PC-3 (cell line): ENCODE results near the gene CIAO2B. TPM values are rescaled to one million over a fixed set of nuclear protein-coding genes. Genes with fewer than 3 reads are reported as not detected.

Experiments used
- ATAC-seq: fragments of 200-7000 bp; cut with Tn5 transposase; 2 replicates; pipeline ENCODE4 v1.9.1; 2020; ENCODE audit warnings: mild to moderate bottlenecking, moderate library complexity
- BruUV-seq: library from RNA; stranded (reverse); fragments of 400-500 nt; replicated peaks from 2 replicates; lab custom pipeline; 2021; lab: Mats Ljungman, UMichigan
- CTCF ChIA-PET: fragments of 300-600 bp; sonication (Branson Sonifier 250); formaldehyde crosslinking; loops from one replicate; lab custom pipeline; 2022; ENCODE audit warnings: antibody characterized with exemption; lab: Charles Lee
- POLR2A ChIA-PET: fragments of 300-600 bp; sonication (Branson Sonifier 250); formaldehyde crosslinking; loops from one replicate; lab custom pipeline; 2022; ENCODE audit warnings: antibody characterized with exemption; ENCODE audit not compliant: unreplicated experiment; lab: Charles Lee
- DNase-seq: peaks from one replicate; pipeline ENCODE4 v3.0.0-alpha.2; 2015
- H2AFZ ChIP-seq: fragments of 300-600 bp; sonication (generic); 2 replicates; pipeline ENCODE4 v1.6.0; 2016; ENCODE audit warnings: antibody characterized with exemption, low read length
- H3F3A ChIP-seq: fragments of 300-600 bp; sonication (generic); one replicate; pipeline ENCODE4 v1.6.0; 2017; ENCODE audit warnings: antibody characterized with exemption, low read length, control low read depth, mild to moderate bottlenecking; ENCODE audit not compliant: unreplicated experiment
- H3K27ac ChIP-seq: fragments of 300-600 bp; sonication (generic); 2 replicates; pipeline ENCODE4 v1.5.1; 2016; ENCODE audit warnings: mild to moderate bottlenecking, low read length
- H3K27me3 ChIP-seq: fragments of 300-600 bp; sonication (generic); 2 replicates; pipeline ENCODE4 v1.6.1; 2016; ENCODE audit warnings: low read length, mixed read lengths
- H3K36me3 ChIP-seq: fragments of 300-600 bp; sonication (generic); 2 replicates; pipeline ENCODE4 v1.6.1; 2016; ENCODE audit warnings: low read depth, mixed run types, low read length, mixed read lengths
- H3K4me1 ChIP-seq: fragments of 300-600 bp; sonication (generic); 2 replicates; pipeline ENCODE4 v1.5.1; 2016; ENCODE audit warnings: low read length; ENCODE audit not compliant: insufficient read depth
- H3K4me2 ChIP-seq: fragments of 300-600 bp; sonication (generic); 2 replicates; pipeline ENCODE4 v1.6.0; 2016; ENCODE audit warnings: low read length
- H3K4me3 ChIP-seq: fragments of 300-600 bp; sonication (generic); 2 replicates; pipeline ENCODE4 v1.5.1; 2016; ENCODE audit warnings: mild to moderate bottlenecking, low read length, mixed read lengths
- H3K79me2 ChIP-seq: fragments of 300-600 bp; sonication (generic); 2 replicates; pipeline ENCODE4 v1.6.1; 2017; ENCODE audit warnings: low read length, mixed read lengths
- H3K9ac ChIP-seq: fragments of 300-600 bp; sonication (generic); 2 replicates; pipeline ENCODE4 v1.6.0; 2016; ENCODE audit warnings: mild to moderate bottlenecking, low read length
- H3K9me2 ChIP-seq: fragments of 300-600 bp; sonication (generic); replicated peaks from 2 replicates; pipeline ENCODE4 v1.6.1; 2016; ENCODE audit warnings: mixed run types, low read length, mixed read lengths
- H3K9me3 ChIP-seq: fragments of 300-600 bp; sonication (generic); 2 replicates; pipeline ENCODE4 v1.6.1; 2016; ENCODE audit warnings: low read length, mixed read lengths
- H4K20me1 ChIP-seq: fragments of 300-600 bp; sonication (generic); 2 replicates; pipeline ENCODE4 v1.6.1; 2016; ENCODE audit warnings: low read length, mixed read lengths
- EZH2 ChIP-seq: fragments of 300-600 bp; sonication (generic); IDR thresholded peaks from one replicate; pipeline ENCODE4 v1.6.1; 2017; ENCODE audit warnings: antibody characterized with exemption, mild to moderate bottlenecking, low read length; ENCODE audit not compliant: unreplicated experiment
- EZH2phosphoT487 ChIP-seq: fragments of 300-600 bp; sonication (generic); IDR thresholded peaks from 2 replicates; pipeline ENCODE4 v1.6.1; 2018; ENCODE audit warnings: mild to moderate bottlenecking, antibody characterized with exemption, low read length, borderline replicate concordance
- intact Hi-C: fragments of 100-400 bp; cut with micrococcal nuclease; formaldehyde crosslinking; loops from 2 replicates; pipeline ENCODE4 v1.9.0; 2023
- total RNA-seq: library from RNA; depleted of rRNA; stranded (reverse); fragments of >200 nt; gene quantifications from 2 replicates; pipeline ENCODE4 v1.2.3, GENCODE V29; 2014
- TF ChIP-seq, protein P1 (sequence below): fragments of 300-600 bp; sonication (generic); conservative IDR thresholded peaks from 2 replicates; pipeline ENCODE4 v1.5.1; 2017; ENCODE audit warnings: antibody characterized with exemption, low read depth, mild to moderate bottlenecking, low read length

CIAO2B gene
- total RNA-seq, 1 experiment from 2014 or later, result 172 TPM

DNA sequence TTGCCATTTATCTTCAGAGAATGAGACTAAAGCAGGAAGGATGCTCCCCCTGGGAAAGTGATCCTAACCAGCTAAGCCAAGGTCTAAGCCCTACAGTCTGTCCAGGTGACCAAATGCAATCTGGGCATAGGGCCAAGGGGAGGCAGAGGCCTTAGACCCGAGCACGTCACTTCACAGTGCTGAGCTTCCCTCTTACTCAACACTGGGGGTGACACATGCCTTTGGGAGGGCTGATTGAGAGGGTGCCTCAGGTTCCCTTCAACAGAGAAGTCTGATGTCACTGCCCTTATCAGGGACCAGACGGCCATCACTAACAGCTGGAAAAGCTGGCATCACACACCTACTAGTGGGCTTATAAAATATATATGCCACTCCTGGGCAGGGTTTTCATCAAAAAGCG, 4.0 kb downstream of the CIAO2B start:
- POLR2A ChIA-PET, result no interaction called here
- Histone ChIP-seq H3K9ac (no peak overlapping the region), H3K79me2 (peaks cover 27% of the 10 kb centered on the region), H3K9me3 (no peaks in the 10 kb centered on the region), H4K20me1 (peaks cover 3% of the 10 kb centered on the region; the same call in 1 of the 2 replicates), H3K27me3 (peaks cover 7% of the 10 kb centered on the region), H2AFZ (no peak overlapping the region), H3K27ac (0 out of 2 replicates have a peak overlapping the region, but pooled peaks have one; percentile 14), H3K4me3 (no peak overlapping the region), H3K36me3 (no peaks in the 10 kb centered on the region; the same call in 1 of the 2 replicates), H3K9me2 (no peaks in the 10 kb centered on the region), H3K4me1 (peaks cover 16% of the 10 kb centered on the region; the same call in 1 of the 2 replicates), H3K4me2 (no peak overlapping the region), H3F3A (no peaks in the 10 kb centered on the region)
- intact Hi-C loops, result no loop called here
- ATAC-seq, result no peak
- TF ChIP-seq, protein P1, sequence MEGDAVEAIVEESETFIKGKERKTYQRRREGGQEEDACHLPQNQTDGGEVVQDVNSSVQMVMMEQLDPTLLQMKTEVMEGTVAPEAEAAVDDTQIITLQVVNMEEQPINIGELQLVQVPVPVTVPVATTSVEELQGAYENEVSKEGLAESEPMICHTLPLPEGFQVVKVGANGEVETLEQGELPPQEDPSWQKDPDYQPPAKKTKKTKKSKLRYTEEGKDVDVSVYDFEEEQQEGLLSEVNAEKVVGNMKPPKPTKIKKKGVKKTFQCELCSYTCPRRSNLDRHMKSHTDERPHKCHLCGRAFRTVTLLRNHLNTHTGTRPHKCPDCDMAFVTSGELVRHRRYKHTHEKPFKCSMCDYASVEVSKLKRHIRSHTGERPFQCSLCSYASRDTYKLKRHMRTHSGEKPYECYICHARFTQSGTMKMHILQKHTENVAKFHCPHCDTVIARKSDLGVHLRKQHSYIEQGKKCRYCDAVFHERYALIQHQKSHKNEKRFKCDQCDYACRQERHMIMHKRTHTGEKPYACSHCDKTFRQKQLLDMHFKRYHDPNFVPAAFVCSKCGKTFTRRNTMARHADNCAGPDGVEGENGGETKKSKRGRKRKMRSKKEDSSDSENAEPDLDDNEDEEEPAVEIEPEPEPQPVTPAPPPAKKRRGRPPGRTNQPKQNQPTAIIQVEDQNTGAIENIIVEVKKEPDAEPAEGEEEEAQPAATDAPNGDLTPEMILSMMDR, result no peak
- TF ChIP-seq EZH2phosphoT487 (no peak), EZH2 (no peak)
- BruUV-seq, result no TSS peak
- CTCF ChIA-PET, result no interaction called here
- DNase-seq, result peak; percentile 67

DNA sequence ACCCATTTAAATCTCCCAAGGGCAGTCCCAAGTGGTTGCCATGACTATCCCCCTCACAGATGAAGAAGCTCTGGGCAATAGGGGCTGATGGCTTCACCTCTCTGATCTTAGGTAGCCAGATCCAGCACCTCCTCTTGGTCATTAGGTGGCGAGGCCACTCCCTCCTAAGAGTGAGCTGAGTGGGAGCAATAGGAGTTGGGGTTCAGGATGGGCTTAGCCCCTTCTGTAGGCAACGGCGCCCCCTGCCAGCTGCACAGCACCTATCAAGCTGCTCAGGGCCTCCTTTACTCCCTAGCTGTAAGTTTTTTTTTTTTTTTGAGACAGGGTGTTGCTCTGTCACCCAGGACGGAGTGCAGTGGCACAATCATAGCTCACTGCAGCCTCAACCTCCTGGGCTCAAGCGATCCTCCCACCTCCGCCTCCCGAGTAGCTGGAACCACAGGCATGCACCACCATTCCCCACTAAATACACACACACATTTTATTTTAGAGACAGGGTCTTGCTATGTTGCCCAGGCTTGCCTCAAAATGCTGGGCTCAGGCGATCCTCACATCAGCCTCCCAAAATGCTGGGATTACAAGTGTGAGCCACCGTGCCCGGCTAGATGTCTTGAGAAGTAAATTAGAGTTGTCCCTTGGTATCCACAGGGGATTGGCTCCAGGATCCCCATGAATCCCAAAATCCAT, 5.4 kb downstream of the CIAO2B start:
- Histone ChIP-seq H3K4me3 (no peak overlapping the region), H3K4me2 (no peak overlapping the region), H2AFZ (no peak overlapping the region), H3F3A (no peaks in the 10 kb centered on the region), H3K27ac (no peak overlapping the region), H3K4me1 (peaks cover 16% of the 10 kb centered on the region; the same call in 1 of the 2 replicates), H3K9ac (no peak overlapping the region), H3K9me2 (no peaks in the 10 kb centered on the region), H3K9me3 (no peaks in the 10 kb centered on the region), H4K20me1 (peaks cover 3% of the 10 kb centered on the region; the same call in 1 of the 2 replicates), H3K36me3 (no peaks in the 10 kb centered on the region; the same call in 1 of the 2 replicates), H3K27me3 (peaks cover 13% of the 10 kb centered on the region), H3K79me2 (peaks cover 14% of the 10 kb centered on the region)
- CTCF ChIA-PET, result no interaction called here
- TF ChIP-seq, protein P1, result peak; percentile 38; the same call in 1 of the 2 replicates
- TF ChIP-seq EZH2phosphoT487, result no peak
- DNase-seq (no peak), ATAC-seq (no peak)
- POLR2A ChIA-PET, result no interaction called here
- intact Hi-C loops, result no loop called here
- BruUV-seq, result no TSS peak
